Hematopoietic multipotent progenitor cell treated with erythropoietin and hydrocortisone succinate and interleukin-3 and kit ligand, for 8 days (in vitro differentiated cells): ENCODE measurements around the gene COL2A1.

Experiments used
- DNase-seq: peaks from one replicate; pipeline ENCODE4 v3.0.0-alpha.2; 2015

The COL2A1 gene

GRCh38 chr12:48029491-48030172, 25.4 kb upstream of the COL2A1 start:
- DNase-seq = no peak

GRCh38 chr12:48028541-48029431, 24.5 kb upstream of the COL2A1 start:
- DNase-seq = no peak

- DNase-seq = no peak
Measured at GRCh38 chr12:48027183-48028002, 23.1 kb upstream of the COL2A1 start.

GRCh38 chr12:48026060-48026827, 22.0 kb upstream of the COL2A1 start:
- DNase-seq = no peak

GRCh38 chr12:48025281-48025680, 21.0 kb upstream of the COL2A1 start:
- no peak for DNase-seq

- no peak for DNase-seq
Measured at GRCh38 chr12:48024735-48025134, 20.5 kb upstream of the COL2A1 start.

- no peak for DNase-seq
Measured at GRCh38 chr12:48023386-48023785, 19.1 kb upstream of the COL2A1 start.

- DNase-seq = no peak
Measured at GRCh38 chr12:48022676-48023385, 18.6 kb upstream of the COL2A1 start.

- DNase-seq = no peak
Measured at GRCh38 chr12:48022180-48022521, 17.9 kb upstream of the COL2A1 start.

GRCh38 chr12:48021485-48022179, 17.4 kb upstream of the COL2A1 start:
- no peak for DNase-seq

- no peak for DNase-seq
Measured at GRCh38 chr12:48019639-48020265, 15.5 kb upstream of the COL2A1 start.

- no peak for DNase-seq
Measured at GRCh38 chr12:48018618-48018995, 14.3 kb upstream of the COL2A1 start.

- no peak for DNase-seq
Measured at GRCh38 chr12:48017921-48018617, 13.8 kb upstream of the COL2A1 start.

GRCh38 chr12:48017496-48017895, 13.2 kb upstream of the COL2A1 start:
- DNase-seq = no peak

- no peak for DNase-seq
Measured at GRCh38 chr12:48016373-48017020, 12.2 kb upstream of the COL2A1 start.

GRCh38 chr12:48015954-48016353, 11.7 kb upstream of the COL2A1 start:
- DNase-seq = no peak

- DNase-seq = no peak
Measured at GRCh38 chr12:48015129-48015528, 10.9 kb upstream of the COL2A1 start.

GRCh38 chr12:48013287-48013686, 9.0 kb upstream of the COL2A1 start:
- DNase-seq = no peak

- no peak for DNase-seq
Measured at GRCh38 chr12:48012070-48012469, 7.8 kb upstream of the COL2A1 start.
